Activated naive CD4-positive, alpha-beta T cell treated with anti-CD3 and anti-CD28 coated beads, Interleukin-2, amount 50 U/mL, for 16 hours (primary cell): Measurements from ENCODE around the gene RBM20.
A peak's percentile ranks its signal among the peaks of the same experiment; 100 is the strongest.
"Not testable (repeated sequence)": the region's sequence is repeated elsewhere in the genome, so short reads cannot be mapped to it uniquely, and the experiment has no call there.

Experiments used
- DNase-seq: peaks from one replicate; pipeline ENCODE4 v3.0.0-alpha.2; 2020

RBM20 gene

GRCh38 chr10:110649347-110650264, 5.5 kb downstream of the RBM20 start:
- DNase-seq: no peak

- DNase-seq: no peak
Observed at GRCh38 chr10:110650265-110650668, 6.1 kb downstream of the RBM20 start.

GRCh38 chr10:110651044-110651958, 7.2 kb downstream of the RBM20 start:
- no peak for DNase-seq

GRCh38 chr10:110652475-110653118, 8.5 kb downstream of the RBM20 start:
- no peak for DNase-seq

GRCh38 chr10:110655320-110655719, 11.2 kb downstream of the RBM20 start:
- DNase-seq: no peak

GRCh38 chr10:110656612-110657011, 12.5 kb downstream of the RBM20 start:
- DNase-seq: no peak

GRCh38 chr10:110657973-110658691, 14.0 kb downstream of the RBM20 start:
- DNase-seq: no peak

- DNase-seq: no peak
Observed at GRCh38 chr10:110659558-110659957, 15.4 kb downstream of the RBM20 start.

- not testable (repeated sequence) for DNase-seq
Observed at GRCh38 chr10:110660289-110660688, 16.2 kb downstream of the RBM20 start.

GRCh38 chr10:110661292-110661691, 17.2 kb downstream of the RBM20 start:
- no peak for DNase-seq

GRCh38 chr10:110664483-110665420, 20.6 kb downstream of the RBM20 start:
- DNase-seq: no peak

GRCh38 chr10:110666259-110666658, 22.1 kb downstream of the RBM20 start:
- not testable (repeated sequence) for DNase-seq

- DNase-seq: no peak
Observed at GRCh38 chr10:110666673-110667072, 22.5 kb downstream of the RBM20 start.

GRCh38 chr10:110667620-110668343, 23.6 kb downstream of the RBM20 start:
- DNase-seq: no peak

GRCh38 chr10:110668443-110668842, 24.3 kb downstream of the RBM20 start:
- DNase-seq: no peak

GRCh38 chr10:110670335-110670734, 26.2 kb downstream of the RBM20 start:
- DNase-seq: no peak

GRCh38 chr10:110671788-110672579, 27.8 kb downstream of the RBM20 start:
- DNase-seq: peak; percentile 71

GRCh38 chr10:110672580-110672919, 28.4 kb downstream of the RBM20 start:
- no peak for DNase-seq

GRCh38 chr10:110676016-110676415, 31.9 kb downstream of the RBM20 start:
- DNase-seq: no peak
